Medulla oblongata (tissue), 1 donor: ENCODE data around the gene SLC7A11.

Source experiments
- DNase-seq: peaks from one replicate; pipeline ENCODE4 v3.0.0-alpha.2; 2015; ENCODE audit errors: extremely low spot score

SLC7A11 gene

GRCh38 chr4:138242076-138242833 lies at the start of gene SLC7A11:
Gene SLC7A11, minus strand, starts transcription at chr4:138242349. Its CDS starts 280 bp downstream, at chr4:138242069.
- peak; percentile 84 for DNase-seq

- DNase-seq = no peak
These were observed 49.3 kb upstream of the SLC7A11 start for GRCh38 chr4:138291431-138291830.

GRCh38 chr4:138290805-138291204 lies 48.7 kb upstream of the SLC7A11 start:
- no peak for DNase-seq

GRCh38 chr4:138279286-138279685 lies 37.1 kb upstream of the SLC7A11 start:
- no peak for DNase-seq

GRCh38 chr4:138277133-138277532 lies 35.0 kb upstream of the SLC7A11 start:
- no peak for DNase-seq

GRCh38 chr4:138275963-138276621 lies 33.9 kb upstream of the SLC7A11 start:
- peak; percentile 52 for DNase-seq

GRCh38 chr4:138275216-138275615 lies 33.1 kb upstream of the SLC7A11 start:
- DNase-seq = no peak

GRCh38 chr4:138269175-138269574 lies 27.0 kb upstream of the SLC7A11 start:
- DNase-seq = no peak

GRCh38 chr4:138267835-138268234 lies 25.7 kb upstream of the SLC7A11 start:
- DNase-seq = no peak

- DNase-seq = no peak
These were observed 24.8 kb upstream of the SLC7A11 start for GRCh38 chr4:138266948-138267347.

- no peak for DNase-seq
These were observed 21.2 kb upstream of the SLC7A11 start for GRCh38 chr4:138263247-138263816.

- no peak for DNase-seq
These were observed 20.3 kb upstream of the SLC7A11 start for GRCh38 chr4:138262469-138262868.

GRCh38 chr4:138262030-138262429 lies 19.9 kb upstream of the SLC7A11 start:
- no peak for DNase-seq

GRCh38 chr4:138259824-138260223 lies 17.7 kb upstream of the SLC7A11 start:
- no peak for DNase-seq

- no peak for DNase-seq
These were observed 17.1 kb upstream of the SLC7A11 start for GRCh38 chr4:138259271-138259670.

GRCh38 chr4:138256608-138257007 lies 14.5 kb upstream of the SLC7A11 start:
- no peak for DNase-seq

GRCh38 chr4:138255917-138256597 lies 13.9 kb upstream of the SLC7A11 start:
- DNase-seq = no peak

- no peak for DNase-seq
These were observed 10.4 kb upstream of the SLC7A11 start for GRCh38 chr4:138252551-138252950.

GRCh38 chr4:138251938-138252337 lies 9.8 kb upstream of the SLC7A11 start:
- DNase-seq = no peak

GRCh38 chr4:138249132-138249531 lies 7.0 kb upstream of the SLC7A11 start:
- DNase-seq = no peak

GRCh38 chr4:138248058-138248457 lies 5.9 kb upstream of the SLC7A11 start:
- no peak for DNase-seq

GRCh38 chr4:138247643-138248042 lies 5.5 kb upstream of the SLC7A11 start:
- DNase-seq = no peak
